UCSD-AML1 (cell line): ENCODE results near the gene CSRP1.
A peak's percentile ranks its signal among the peaks of the same experiment; 100 is the strongest.
"Not testable (repeated sequence)": the region's sequence is repeated elsewhere in the genome, so short reads cannot be mapped to it uniquely, and the experiment has no call there.

Source experiments
- DNase-seq: peaks from one replicate; lab custom pipeline; 2025; ENCODE audit not compliant: unreplicated experiment; lab: John Stamatoyannopoulos, UW

Gene CSRP1

GRCh38 chr1:201479201-201479730 lies 27.7 kb downstream of the CSRP1 start:
- no peak for DNase-seq

- not testable (repeated sequence) for DNase-seq
Measured at GRCh38 chr1:201478666-201479065, 28.3 kb downstream of the CSRP1 start.

DNA sequence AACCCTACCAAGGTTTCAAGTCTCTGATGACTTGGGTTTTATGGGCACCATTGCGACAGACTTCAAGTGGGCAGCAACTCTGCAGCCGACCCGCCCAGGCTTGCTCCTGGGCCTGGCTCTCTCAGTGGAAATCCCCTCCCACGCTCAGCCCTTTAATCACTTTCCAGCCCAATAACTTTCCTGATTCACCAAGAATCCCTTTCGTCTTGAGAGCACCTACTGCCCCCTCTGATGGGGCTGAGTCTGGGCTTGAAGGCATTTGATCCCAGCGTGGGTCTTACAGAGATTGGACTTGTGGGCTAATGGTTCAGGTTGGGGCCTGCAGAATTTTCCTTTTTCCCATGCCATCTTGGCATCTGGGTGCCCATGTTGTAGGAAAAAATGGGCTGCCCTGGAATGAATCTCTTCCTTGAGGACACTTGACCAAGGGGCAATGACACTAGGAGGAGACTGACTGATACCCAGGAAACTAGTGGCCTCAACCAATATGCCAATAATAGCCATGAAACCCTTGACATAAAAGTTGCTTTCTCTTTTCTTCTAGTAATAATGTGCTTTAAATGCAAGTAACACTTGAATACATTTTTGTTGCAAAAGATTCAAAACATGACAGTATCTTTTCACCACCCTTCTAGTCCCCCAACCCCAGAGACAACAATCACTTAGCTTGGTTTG lies 30.1 kb downstream of the CSRP1 start:
- no peak for DNase-seq

GRCh38 chr1:201475915-201476669 lies 30.8 kb downstream of the CSRP1 start:
- no peak for DNase-seq

DNA sequence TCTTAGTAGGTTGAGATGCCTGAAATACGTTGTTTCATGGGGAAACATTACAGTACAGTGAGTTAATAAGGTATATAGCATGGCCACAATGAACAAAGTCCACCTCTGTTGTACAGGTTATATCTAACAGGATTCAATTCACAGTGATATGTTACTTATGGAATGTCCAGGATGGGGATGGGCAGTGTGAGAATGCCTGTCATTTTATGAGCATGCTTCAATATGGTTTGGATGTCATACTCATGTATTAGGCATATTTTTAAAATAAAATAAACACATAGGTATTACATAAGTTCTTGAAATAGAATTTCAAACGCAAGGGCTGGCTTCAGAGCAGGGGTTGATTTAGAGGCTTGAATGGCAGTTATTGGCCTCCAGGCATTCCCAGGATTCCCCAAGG lies 31.8 kb downstream of the CSRP1 start:
- no peak for DNase-seq

- no peak for DNase-seq
Measured at GRCh38 chr1:201473296-201473695, 33.6 kb downstream of the CSRP1 start.

DNA sequence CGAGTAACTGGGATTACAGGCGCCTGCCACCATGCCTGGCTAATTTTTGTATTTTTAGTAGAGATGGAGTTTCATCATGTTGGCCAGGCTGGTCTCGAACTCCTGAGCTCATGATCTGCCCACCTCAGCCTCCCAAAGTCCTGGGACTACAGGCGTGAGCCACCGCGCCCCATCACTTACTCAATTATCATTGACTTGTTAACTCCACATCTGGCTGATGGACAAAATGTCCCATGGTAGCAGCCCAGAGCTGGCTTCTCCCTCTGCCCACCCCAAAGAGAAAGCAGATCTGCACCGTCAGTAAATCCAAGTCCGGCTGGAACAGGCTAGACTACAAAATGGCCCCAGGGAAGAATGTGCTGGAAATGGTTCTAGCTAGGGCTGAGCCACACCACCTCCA lies 34.6 kb downstream of the CSRP1 start:
- not testable (repeated sequence) for DNase-seq

GRCh38 chr1:201471772-201472171 lies 35.2 kb downstream of the CSRP1 start:
- DNase-seq = no peak

DNA sequence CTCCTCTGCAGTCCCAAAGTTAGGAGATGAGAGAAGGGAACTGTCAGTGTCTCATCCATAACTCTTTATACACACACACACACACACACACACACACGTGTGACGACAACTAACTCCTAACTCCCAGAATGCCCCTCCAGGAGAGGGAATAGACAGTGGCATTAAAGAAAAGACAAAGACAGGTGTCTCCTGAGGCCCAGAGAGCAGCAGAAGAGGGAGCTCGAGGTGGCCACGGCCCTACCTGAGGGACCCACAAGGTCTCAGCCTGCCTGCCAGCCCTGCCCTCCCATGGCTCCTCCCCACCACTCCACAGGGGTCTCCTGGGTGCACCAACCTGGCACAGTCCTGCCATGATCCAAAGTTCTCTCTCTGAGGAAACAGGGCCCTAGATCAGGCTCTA lies 36.3 kb downstream of the CSRP1 start:
- DNase-seq = no peak

DNA sequence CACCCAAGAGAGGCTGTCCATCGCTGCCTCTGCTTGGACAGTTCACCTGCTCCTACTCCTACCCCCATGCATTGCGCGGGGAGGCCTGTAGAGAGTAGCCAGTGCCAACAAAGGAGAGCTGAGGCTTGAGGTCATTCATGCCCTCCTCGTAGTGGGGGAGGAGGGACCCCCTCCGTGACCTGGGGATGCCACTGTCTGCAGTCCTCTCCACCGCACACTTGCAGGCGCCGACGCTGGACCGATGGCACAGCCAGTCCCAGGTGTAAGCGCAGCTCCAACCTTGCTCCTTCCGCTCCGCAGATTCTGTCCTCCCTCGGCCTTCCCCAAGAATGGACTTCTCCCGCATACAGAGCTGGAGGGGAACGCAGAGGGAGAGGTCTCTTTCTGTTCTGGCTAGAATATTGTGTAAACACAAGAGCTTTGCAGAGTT lies 37.3 kb downstream of the CSRP1 start:
- no peak for DNase-seq

- peak; percentile 74 for DNase-seq
Measured at GRCh38 chr1:201468844-201469644, 37.9 kb downstream of the CSRP1 start, which contains the start of gene PHLDA3. Gene PHLDA3 (minus strand): TSS chr1:201469188. CDS start chr1:201468786, 402 bp downstream.

GRCh38 chr1:201468501-201468843 lies 38.5 kb downstream of the CSRP1 start:
- no peak for DNase-seq

- no peak for DNase-seq
Measured at GRCh38 chr1:201466492-201466891, 40.4 kb downstream of the CSRP1 start.

DNA sequence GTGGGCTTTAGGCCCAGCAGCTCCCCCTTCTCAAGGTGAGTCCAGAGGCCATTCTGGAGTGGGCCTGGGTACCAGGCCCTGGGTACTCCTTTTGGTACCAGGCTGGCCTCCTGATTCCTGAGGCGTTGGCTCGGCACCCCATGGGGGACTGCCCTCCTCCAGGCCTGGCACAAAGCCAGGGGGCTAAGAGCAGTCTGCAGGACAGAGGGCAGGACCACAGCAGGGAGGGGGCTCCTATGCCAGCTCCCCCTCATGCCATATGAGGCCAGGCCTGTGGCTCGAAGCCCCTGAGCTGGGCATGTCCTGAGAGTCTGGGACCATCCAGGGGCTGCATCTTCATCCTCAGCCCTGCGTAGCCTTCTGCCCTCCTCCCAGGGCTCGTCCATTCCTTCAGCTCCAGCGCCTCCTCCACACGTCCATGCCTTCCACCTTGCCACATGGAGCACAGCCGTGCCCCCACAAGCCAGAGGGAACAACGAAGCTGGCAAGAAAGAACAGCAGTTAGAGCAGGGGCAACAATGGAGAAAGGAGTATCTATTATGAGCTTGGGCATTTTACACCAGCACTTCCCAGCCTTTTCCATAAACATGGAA lies 41.1 kb downstream of the CSRP1 start:
- DNase-seq = no peak

DNA sequence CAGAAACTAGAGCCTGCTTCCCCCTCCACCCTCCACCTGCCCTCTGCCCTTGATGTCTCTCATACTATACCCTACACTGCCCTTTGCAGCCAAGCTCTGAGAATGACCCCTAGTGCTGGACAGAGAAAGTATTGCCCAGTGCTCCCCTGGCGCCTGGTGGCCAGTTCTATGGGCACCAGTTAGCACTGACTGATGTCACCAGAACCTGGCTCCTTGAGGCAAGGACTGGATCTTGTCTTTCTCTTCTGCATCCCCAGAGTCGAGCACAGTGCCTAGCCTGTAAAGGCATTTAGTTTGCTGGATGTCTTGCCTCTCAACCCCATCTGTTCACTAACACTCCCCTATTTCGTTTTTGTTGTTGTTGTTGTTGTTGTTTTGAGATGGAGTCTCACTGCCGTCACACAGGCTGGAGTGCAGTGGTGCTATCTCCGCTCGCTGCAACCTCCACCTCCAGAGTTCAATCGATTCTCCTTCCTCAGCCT lies 43.8 kb downstream of the CSRP1 start:
- DNase-seq = no peak

DNA sequence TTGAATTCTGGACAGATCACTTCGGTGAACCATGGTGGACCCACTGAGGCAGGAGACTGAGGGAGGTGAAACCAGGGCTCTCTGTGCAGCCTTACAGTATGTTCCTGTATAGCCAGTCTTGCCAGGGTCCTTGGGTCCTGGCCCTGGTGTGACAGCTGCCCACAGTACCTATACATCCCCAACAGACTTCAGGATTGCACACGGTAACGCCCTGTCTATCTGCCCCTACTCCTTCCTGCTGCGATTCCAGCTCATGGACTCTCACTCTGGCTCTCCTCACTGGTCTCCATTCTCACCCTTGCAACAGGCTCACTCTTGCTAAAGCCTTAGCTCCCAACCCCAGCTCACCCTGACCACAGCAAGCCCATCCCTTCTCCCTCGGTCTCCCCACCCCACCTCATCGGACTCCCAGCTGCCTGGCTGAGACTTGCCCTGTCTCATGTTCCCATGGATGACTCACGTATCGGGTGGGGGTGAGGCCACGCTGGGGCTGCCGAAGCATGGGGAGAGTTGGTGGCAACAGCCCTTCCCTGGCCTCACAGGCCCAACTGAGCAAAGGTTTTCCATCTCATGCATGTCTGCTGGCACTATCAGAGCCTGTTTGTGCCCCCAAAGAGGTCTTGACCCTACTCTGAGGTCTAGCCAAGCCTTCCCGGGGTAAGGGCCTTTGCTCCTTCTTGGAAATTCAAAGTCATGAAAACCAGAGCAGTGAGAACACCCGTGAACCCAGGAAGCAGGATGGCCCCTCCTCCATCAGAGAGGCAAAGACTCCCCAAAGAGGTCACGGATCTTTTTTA lies 45.1 kb downstream of the CSRP1 start:
- DNase-seq = no peak

- DNase-seq = no peak
Measured at GRCh38 chr1:201460814-201461644, 45.9 kb downstream of the CSRP1 start.

DNA sequence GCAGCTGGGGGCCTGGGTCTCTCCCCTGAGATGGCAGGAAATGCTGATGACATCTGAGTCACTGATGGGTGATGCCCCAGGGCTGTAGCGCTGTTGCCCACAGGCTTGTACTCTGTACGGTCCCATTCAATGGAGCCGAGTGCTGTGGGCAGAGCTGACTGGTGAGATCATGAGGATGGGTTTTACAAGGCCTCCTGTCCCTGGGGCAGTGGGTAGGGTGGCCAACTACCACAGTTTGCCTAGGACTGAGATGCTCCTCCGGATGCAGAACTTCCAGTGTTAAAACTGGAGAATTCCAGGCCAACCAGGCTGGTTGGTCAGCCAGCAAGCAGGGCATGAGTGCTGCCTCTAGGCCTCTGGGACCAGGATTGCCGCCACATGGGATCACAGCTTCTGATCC lies 47.1 kb downstream of the CSRP1 start:
- DNase-seq = no peak

DNA sequence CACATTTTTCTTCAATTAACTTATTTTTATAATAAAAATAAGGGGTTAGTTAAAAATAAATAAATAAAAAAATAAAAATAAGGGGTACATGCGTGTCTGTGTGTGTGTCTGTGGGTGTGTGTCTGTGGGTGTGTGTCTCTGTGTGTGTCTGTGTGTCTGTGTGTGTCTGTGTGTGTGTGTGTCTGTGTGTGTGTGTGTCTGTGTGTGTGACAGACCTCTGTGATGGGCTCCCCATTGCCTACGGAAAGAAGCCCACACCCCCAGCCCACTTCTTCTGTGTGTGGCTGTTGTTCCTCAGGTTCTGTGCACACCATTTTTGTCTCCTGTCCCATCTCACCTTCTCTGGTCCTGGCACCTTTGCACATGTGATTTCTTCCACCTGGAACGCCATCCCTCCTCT lies 47.9 kb downstream of the CSRP1 start:
- no peak for DNase-seq
